ENCODE measurements around the gene TNFSF10. TPM values are rescaled to one million over a fixed set of nuclear protein-coding genes. Genes with fewer than 3 reads are reported as not detected.

Gene TNFSF10
- polyA plus RNA-seq, 3 donors, result 22.1 to 61.8 (median 36.9) TPM

DNA sequence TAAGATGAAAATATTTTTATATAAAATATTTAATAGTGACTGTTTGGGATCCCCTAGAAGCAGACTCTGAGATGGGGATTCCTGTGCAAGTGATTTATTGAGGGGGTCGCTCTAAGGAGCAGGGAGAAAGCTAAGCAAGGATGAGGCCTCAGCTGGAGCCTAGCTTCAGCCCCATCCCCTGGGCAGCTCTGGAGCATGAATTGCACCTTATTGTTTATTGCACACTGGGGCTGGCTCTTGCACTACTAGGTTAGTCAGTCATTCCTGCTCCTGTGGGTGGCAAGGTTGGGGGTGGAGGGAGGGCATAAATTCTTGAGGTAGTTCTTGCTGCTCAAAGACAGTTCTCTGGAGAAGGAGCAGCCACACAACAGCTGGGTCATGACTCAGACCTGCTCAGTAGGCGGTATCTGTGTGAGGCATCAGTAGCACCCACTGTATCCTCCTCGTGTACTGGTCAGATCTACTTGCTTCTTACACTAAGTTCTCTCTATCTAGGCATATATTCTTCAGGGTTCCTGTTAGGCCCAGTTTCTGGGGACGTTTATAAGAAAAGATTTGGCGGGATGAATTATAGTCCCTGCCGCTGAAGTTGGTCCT, 27.2 kb upstream of the TNFSF10 start:
- no peak for DNase-seq

DNA sequence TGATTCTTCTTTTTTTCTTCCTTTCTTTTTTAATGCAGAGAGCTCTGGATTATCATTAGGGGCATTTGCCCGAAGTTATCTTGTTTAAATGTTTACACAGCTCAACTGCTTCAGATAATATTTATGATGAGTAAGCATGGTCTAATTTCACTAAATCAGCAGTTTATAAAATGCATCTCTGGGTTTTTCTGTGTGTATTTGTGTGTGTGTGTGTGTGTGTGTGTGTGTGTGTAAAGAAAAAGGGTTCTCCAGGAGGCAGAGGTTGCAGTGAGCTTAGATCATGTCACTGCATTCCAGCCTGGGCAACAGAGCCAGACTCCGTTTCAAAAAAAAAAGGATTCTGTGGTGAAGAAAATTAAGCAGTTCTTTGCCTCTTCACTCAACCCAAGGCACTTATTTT, 25.9 kb upstream of the TNFSF10 start:
- DNase-seq, result no peak

DNA sequence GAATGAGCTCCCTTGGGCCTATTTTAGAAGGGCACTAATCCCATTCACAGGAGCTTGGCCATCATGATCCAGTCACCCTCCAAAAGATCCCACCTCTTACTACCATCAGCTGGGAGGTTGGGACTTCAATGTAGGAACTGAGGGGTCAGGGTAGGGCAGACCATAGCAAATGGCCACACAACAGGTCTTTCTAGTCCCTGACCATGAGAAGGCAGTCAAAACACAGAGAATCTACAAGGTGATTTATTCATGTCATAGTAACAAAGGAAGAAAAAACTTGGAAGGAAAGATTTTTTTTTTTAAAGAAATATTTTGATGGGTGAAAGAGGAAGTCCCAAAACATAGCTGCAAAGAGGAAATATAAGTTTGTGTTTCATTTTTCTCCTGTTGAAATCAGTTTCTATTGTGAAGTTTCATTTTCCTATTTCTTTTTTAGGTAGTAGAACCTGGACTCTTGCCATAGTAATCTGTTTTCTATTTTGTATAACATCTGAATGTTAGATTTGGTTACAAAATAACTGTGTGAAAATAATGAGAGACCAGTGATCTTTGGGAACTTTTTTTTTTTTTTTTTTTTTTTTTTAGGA, 23.5 kb upstream of the TNFSF10 start:
- DNase-seq, result no peak

DNA sequence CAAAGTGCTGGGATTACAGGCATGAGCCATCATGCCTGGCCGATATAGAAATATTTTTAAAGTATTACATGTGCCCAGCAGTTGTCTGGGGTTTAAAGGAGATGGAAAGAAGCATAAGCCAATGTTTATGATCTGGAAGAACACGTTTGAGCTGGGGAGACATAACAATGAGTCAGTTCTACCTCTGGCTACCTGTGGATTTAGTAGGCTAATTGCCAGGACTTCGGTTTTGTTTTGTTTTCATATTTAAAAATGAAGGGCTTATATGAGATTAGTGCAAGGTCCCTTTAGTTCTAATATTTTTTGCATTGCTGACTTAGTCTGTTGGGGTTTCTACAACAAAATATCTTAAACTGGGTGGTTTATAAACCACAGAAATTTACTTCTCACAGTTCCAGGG, 22.9 kb upstream of the TNFSF10 start:
- DNase-seq, result no peak

DNA sequence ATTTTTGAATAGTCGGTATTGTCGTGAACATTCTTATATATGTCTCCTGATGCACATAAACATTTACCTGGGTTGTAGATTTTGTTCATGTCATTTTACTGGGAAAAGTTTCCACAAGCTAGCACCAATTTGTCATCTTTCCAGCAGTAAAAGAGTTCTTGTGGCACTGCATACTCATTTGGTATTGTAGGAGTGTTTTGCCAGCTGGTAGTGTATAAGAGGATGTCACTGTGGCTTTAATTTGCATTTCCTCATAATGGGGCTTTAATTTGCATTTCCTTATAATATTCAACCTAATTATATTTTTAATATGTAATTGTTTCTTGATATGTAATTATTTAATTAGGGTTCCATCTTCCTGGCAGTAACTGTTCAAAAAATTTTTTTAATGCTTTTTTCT, 21.2 kb upstream of the TNFSF10 start:
- no peak for DNase-seq

DNA sequence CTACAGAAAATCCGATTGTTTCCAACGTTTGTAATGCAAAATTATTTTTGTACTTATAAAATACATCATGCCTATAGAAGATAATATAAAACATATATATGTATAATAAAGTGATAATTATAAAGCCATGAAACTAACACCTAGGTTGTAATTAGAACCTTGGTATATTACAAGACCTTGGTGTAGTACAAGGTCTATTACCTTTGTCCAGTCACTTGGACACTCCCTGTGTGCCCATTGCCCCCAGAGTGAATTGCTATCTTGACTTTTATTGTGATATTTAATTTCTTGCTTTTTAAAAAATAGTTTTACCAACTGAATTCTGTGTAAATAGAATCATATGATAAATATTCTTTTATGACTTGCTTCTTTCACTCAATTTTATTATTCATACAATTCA, 20.7 kb upstream of the TNFSF10 start:
- no peak for DNase-seq

DNA sequence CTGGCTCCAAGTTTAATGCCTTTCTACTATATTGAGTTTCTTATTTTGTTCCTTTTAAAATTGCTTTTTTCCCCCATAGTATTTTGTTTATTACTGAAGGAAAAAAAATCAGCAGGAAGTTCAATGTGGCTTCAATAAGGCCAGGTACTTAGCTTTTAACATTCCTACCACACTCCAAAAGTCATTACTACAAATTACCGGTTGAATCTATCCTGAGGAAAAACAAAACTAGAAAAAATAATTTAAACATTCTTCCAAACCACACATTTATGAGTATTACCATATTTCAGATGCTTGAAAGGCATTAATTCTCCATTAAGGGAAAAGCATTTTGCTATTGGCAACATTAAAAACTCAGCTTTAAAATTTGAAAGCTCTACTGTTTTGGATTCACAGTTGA, 20.2 kb upstream of the TNFSF10 start:
- no peak for DNase-seq

DNA sequence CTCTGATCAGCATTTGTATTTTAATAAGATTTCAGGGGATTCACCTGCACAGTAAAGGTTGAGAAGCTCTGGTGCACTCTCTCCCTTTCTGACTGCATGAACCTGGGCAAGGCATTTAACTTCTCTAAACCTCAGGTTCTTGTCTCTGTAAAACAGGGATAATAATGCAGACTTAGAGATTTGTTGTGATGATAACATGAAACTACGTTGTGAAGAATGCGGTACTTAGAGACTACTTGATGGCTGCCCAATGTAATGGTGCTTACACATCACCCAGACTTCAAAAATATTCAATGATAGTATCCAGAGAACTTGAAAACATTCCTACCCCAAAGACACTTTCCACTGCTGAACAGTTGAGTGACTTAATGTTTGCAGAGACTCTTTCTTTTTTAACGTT, 19.8 kb upstream of the TNFSF10 start:
- DNase-seq, result no peak

DNA sequence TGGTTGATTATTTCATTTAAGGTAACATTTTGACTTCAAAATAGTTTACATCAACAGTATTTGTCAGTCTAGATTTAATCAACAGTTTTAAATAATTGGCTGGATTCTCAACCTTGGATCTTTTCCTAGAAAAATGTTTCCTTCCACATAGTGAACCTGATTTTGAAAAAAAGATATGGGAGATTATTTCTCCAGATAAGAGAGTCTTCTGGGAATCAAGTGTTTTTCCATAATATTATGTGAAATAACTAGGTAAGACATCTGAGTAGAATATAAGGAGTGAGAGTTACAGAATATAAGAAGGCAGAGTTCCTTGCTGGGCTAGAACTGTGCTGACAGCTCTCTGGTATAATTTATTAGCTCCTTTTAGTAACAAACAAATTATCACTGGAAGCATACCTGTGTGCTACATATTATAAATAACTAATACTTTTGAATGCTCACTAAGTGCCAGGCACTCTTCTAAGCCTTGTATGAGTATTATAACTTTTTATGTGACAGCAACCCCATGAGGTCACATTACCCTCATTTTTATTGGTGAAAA, 18.8 kb upstream of the TNFSF10 start:
- no peak for DNase-seq

DNA sequence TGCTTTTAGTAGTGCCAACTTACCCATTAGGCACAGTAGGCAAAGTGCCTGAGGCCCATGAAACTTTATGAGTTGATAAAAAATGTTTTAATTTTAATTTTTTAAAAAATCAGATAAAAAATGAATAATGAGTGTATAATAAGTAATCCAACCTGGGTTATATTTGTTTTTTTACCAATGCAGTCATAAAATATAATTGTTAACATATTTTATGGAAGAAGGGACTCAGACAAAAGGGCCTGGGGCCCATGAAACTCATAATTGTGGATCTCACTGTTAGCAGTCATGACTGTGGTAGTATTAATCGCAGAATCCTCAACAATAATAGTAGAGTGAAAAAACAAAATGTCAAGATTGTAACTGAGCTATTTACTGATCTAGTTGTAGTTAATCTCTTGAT, 16.8 kb upstream of the TNFSF10 start:
- no peak for DNase-seq

DNA sequence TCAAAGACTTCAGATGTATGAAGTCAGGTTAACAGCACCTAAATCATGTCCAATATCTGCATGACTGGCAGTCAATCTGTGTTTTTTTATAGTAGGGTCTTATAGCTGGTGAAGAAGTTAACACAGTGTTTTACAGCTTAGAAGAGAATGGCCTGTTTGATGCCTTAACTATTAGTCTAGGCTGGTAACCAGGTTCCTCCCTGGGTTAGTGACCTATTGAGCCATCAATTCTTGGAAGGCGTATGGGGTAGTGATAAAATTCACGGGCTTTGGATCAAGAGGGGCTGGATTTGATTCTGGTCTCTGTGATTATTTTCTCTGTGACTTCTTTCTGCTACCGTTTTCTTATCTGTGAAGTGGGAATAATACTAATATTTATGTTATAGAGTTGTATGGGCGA, 16.0 kb upstream of the TNFSF10 start:
- no peak for DNase-seq

DNA sequence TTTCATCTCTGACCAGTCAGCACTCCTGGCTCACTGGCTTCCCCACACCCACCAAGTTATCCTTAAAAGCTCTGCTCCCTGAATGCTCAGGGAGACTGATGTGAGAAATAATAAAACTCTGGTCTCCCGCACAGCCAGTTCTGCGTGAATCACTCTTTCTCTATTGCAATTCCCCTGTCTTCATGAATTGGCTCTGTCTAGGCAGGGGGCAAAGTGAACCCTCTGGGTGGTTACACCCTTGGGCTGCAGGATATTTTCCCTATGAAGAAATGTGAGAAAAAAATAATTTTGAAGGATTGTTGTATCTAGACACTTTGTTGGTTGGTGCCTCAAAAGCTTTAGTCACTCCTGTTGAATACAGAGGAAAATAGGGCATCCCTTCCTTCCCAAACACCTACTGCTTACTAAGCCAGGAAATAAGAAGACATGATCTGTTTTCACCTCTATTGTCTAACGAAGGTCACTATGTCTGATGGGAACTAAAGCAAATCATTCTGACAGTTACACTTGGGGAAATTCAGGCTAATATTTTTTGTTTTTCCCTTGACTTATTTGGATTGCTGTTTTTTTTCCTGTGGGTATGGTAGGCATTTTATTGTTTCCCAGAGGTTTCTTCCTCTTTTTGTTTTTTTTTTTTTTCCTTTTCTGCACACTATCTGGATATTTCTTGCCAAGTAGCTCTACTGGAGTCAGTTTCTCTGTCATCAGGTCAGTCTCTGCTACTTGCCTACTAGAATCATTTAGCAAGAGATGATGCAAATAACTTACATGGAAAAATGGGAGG, 15.3 kb upstream of the TNFSF10 start:
- DNase-seq, result no peak

DNA sequence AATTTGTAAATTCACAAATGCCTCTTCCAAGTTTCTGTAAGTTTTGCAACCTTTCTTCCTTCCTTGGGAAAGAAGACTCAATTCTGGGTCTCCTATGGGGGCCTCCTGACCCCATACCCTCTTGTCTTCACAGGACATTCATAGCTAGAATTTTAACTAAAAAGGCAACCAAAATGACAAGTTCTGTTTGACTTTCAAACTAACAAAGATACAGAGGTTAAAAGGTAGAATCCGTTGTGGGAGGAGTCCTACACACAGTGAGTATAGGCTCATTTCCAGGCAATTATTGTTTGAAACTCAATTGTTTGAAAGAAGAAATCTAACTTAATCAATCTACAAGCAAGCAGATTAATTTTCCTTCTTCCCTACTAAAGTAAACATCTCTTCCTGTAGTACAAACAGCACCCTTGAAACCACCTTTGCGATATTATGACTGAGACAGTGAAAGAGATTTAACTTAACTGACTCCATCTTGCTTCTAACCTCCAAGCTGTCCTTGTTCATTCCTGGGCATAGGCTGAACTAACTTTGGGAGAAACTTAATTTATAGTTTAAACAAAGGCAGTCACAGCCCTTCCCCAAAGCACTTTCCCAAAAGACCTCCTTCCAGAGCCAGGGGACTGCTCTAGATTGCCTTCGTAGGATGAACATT, 14.4 kb upstream of the TNFSF10 start:
- no peak for DNase-seq

DNA sequence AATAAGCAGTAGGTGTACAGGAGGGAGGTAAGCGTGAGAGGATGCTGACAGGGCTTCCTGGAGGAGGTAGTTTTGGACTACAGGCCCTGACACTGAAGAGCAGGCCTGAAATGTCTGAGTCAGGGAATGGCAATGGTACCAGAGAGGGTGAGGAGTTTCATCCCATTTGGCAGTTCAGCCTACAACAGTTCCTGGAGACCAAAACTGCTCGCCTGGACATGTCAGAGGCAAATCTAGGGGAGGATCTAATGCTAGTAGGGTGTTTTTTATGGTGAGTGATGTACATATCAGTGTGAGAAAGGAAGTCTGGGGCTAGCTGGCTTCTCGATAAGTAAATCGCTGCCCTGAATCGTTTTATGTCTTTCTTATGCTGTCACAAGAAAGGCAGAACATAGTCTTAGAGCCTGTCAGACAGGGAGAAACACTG, 13.8 kb upstream of the TNFSF10 start:
- no peak for DNase-seq

DNA sequence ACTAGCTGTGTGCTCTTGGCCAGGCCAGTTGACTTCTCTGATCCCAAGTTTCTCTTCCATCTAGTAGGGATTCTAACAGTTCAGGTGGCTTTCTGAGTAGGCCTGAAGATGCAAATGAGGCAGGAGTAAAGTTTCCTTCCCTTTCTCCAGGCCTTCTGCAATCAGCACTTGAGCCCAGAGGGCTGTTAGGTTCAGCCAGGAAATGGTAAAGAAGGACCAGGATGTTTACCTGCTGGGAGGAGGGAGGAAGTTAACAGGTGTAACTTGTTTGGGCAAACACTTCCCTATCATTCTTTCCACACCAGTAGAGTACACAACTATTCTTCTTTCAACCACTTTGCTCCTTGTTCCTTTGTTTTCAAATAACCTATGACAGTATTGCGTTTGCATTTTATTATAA, 13.3 kb upstream of the TNFSF10 start:
- DNase-seq, result no peak

DNA sequence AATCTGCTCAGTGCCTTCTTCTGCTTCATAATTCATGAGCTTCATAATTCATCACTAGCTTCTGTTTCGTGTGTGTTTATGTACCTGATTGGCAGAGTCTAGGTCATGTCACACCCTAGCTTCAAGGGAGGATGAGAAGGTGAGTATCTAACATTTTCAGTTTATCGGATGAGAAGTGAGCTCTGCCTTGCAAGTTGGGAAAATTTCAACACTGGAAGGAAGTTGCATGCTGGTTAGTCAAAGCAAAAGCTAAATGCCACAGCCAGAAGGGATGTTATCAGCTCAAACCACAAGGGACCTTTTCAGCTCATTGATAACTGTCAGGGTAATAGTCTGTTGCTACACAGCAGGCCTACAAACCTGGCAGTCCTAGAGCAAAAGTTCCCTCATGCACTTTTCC, 7.3 kb upstream of the TNFSF10 start:
- DNase-seq, result no peak

DNA sequence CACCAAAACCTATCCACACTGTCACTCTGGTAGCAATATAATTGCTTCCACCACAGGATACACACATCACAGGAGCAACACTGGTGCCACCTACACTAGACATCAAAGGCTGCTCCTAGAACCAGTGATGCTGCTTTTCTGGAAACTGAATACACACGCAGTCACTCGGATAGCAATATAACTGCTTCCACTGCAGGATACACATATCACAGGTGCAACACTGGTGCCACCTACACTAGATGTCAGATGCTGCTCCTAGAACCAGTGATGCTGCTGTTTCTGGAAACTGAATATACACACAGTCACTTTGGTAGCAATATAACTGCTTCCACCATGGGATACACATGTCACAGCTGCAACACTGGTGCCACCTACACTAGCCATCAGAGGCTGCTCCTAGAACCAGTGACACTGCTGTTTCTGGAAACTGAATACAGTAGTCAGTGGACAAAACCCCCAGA, 6.9 kb upstream of the TNFSF10 start:
- no peak for DNase-seq

DNA sequence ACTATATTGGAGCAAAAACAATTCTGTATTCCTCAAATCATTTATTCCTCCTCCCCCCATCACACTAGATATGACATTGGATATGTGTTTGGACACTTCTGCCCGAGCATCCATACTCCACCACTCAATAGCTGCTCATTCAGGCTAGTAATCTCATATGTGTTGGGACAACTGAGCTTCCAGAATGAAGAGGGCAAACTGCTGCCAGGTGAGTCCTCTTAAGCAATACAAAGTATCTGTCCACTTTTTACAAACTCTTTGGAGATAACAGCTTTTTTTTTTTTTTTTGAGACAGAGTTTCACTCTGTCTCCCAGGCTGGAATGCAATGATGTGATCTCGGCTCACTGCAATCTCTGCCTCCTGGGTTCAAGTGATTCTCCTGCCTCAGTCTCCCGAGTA, 5.4 kb upstream of the TNFSF10 start:
- no peak for DNase-seq

DNA sequence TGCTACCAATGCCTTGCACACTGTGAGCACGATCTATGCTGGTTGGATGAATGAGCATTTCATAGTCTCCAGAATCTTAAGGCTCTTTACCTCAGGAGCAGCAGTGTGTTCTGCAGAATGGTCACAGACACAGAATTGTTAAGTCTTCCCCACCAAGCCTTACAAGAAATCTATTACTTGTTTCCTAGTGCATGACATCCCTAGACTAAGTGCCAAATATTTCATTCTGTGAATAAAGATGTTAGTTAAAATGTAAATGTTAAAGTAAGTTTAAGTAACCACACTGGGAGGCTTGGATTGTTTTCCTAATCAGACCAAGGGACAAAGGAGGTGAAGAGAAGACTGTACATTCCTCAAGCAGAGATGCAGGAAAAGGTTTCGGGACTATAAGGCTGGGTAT, 4.1 kb upstream of the TNFSF10 start:
- no peak for DNase-seq

DNA sequence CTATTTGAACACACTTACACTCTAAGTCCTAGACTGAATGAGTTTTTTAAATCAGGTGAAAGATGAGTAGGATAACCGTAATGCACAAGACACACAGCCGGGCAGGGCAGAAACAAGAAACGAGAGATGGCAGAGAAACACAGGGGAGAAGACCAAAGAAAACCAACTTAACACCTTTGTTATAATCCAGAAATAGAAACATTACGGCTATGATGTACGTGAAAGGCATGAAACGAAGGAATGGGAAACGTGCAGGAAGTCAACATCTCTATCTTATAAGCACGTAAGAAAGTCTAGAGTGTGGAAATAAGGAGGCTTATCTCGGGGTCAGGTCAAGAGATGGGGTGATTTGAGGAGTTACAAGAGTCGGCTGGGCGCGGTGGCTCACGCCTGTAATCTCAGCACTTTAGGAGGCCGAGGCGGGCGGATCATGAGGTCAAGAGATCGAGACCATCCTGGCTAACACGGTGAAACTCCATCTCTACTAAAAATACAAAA, 1.9 kb upstream of the TNFSF10 start:
- no peak for DNase-seq

DNA sequence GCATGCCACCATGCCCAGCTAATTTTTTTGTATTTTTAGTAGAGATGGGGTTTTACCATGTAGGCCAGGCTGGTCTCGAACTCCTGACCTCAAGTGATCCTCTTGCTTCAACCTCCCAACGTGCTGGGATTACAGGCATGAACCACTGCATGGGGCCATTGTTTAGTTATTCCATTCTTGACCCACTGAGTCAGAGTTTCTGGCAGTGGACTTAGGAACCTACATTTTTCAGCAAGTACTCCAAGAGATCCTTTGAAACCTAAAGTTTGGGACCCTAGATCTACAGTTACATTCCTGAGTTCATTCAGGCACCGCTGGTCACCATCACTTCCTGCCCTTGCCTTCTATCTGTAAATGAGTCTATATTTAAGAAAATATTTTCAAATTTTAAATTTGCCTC, 1.4 kb upstream of the TNFSF10 start:
- no peak for DNase-seq
